ENCODE measurements around the gene CSAD.

DNA sequence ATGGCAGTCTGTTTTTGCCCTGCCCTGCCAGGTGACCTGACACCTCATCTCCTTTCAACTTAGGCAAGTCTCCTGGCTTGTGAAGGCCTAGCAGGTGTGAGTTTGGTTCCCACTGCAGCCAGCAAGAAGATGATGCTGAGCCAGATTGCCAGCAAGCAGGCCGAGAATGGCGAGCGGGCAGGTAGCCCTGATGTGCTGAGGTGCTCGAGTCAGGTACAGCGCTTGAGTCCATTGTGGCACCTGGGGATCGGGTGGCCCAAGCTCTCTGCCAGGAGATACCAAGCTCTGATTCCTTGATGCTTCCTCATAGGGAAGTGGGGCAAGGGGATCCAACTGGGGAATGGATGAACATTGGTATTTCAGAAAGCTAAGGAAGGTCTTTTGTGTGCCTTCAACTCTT, 4.1 kb upstream of the CSAD start:
- peak in 2 of 3 donors; percentile 31 to 45 for TF ChIP-seq POLR2AphosphoS5 (IDR thresholded peaks at IDR 0.05)
- TF ChIP-seq, protein P1, sequence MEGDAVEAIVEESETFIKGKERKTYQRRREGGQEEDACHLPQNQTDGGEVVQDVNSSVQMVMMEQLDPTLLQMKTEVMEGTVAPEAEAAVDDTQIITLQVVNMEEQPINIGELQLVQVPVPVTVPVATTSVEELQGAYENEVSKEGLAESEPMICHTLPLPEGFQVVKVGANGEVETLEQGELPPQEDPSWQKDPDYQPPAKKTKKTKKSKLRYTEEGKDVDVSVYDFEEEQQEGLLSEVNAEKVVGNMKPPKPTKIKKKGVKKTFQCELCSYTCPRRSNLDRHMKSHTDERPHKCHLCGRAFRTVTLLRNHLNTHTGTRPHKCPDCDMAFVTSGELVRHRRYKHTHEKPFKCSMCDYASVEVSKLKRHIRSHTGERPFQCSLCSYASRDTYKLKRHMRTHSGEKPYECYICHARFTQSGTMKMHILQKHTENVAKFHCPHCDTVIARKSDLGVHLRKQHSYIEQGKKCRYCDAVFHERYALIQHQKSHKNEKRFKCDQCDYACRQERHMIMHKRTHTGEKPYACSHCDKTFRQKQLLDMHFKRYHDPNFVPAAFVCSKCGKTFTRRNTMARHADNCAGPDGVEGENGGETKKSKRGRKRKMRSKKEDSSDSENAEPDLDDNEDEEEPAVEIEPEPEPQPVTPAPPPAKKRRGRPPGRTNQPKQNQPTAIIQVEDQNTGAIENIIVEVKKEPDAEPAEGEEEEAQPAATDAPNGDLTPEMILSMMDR (IDR thresholded peaks at IDR 0.05 in 8 of 11, conservative IDR thresholded peaks at IDR 0.05 in 3 of 11) = no peak
